Measurements from ENCODE around the gene MYEOV. TPM values are rescaled to one million over a fixed set of nuclear protein-coding genes. Genes with fewer than 3 reads are reported as not detected.
A peak's percentile ranks its signal among the peaks of the same experiment; 100 is the strongest.

Gene MYEOV
- total RNA-seq, 3 donors from 2014 or later = 2.8 to 7.5 (median 6.2) TPM

DNA sequence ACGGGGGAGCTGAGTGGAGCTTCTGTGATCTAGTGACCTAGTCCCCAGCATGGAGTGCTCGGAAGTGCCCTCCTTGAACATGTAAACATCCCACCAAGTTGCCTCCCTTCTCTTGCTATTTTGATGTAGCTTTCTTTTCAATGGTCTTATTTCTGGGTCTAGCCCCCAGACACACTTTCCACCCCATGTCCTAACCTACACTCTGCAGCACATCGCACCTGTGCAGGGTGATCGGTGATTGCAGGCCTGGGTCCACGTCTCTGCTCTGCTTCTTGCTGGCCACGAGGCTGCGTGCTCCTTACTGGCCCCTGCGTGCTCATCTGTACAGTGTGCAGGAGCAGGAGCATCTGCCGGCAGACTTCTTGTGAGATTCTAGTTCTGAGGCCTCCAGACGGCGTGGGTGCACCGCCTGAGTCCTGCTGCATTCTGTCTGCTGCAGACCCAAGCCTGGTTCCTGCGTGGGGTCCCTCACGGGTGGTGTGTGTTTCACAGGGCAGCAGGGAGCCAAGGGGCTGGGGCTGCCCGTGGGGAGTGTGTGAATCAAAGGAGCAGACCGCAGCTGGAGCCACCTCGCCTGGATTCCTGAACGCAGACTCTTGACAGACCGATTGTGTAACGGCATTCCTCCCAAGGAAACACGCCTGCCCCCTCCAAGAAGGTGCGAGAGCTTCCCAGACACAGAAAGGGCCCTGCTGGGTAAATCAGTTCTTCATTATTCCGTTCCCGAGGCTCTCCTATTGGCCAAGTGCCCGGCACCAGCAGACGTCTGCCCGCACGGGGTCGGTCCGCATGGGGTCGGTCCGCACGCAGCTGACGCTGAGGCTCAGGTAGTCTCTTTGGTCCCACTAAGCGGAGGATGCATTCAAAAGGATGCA is 44.4 kb upstream of the MYEOV start:
- intact Hi-C loops (cut with DNase I, micrococcal nuclease) = no loop called here
- ATAC-seq (no peak), DNase-seq (no peak)
- TF ChIP-seq, protein P1, sequence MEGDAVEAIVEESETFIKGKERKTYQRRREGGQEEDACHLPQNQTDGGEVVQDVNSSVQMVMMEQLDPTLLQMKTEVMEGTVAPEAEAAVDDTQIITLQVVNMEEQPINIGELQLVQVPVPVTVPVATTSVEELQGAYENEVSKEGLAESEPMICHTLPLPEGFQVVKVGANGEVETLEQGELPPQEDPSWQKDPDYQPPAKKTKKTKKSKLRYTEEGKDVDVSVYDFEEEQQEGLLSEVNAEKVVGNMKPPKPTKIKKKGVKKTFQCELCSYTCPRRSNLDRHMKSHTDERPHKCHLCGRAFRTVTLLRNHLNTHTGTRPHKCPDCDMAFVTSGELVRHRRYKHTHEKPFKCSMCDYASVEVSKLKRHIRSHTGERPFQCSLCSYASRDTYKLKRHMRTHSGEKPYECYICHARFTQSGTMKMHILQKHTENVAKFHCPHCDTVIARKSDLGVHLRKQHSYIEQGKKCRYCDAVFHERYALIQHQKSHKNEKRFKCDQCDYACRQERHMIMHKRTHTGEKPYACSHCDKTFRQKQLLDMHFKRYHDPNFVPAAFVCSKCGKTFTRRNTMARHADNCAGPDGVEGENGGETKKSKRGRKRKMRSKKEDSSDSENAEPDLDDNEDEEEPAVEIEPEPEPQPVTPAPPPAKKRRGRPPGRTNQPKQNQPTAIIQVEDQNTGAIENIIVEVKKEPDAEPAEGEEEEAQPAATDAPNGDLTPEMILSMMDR (IDR thresholded peaks at IDR 0.05) = no peak
- no peaks in the 10 kb centered on the region for H3K9me3 ChIP-seq
- no peaks in the 10 kb centered on the region for H3K36me3 ChIP-seq (ENCODE audit: low read depth)
- no peaks in the 10 kb centered on the region for H3K4me1 ChIP-seq (ENCODE audit: low read depth)
- no peak overlapping the region for H3K4me3 ChIP-seq

DNA sequence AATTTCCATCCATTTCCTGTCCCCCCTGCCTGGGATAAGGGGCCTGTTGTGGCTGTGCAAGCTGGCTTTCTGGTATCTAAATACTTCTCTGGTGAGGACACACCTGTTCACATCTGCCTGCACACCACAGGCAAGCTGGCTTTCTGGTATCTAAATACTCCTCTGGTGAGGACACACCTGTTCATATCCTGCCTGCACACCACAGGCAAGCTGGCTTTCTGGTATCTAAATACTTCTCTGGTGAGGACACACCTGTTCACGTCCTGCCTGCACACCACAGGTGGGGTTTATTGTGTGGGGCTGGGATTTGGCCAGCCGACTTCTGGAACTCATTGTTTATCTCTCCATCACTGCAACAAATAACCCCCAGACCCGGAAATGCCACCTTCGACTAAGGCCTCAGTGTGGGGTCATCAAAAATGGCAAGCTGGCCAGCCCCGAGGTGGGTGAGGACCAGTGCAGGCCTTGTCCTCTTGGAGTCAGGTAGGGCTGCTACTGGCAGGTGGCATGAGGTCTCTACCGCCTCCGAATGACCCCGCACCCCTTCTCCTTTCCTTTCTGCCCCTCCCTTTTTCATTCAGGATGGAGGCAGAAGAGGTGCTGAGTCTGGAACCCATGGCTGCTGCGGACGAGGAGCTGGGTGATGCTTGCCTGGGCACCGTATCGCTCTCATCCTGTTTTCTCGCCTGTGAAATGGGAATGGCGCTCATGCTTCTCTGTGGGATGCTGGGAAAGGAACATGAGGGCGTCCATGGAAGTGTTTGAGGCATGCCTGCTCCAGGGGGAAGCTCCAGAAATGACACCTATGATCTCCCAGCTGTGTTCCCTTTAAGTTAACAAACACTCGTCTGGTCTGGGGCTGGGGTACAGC is 43.5 kb upstream of the MYEOV start:
- no peaks in the 10 kb centered on the region for H3K4me1 ChIP-seq (ENCODE audit: low read depth)
- H3K9me3 ChIP-seq = no peaks in the 10 kb centered on the region
- no peak overlapping the region for H3K4me3 ChIP-seq
- TF ChIP-seq, protein P1 (IDR thresholded peaks at IDR 0.05) = no peak
- ATAC-seq (peak; percentile 72), DNase-seq (no peak)
- H3K36me3 ChIP-seq (ENCODE audit: low read depth) = no peaks in the 10 kb centered on the region
- intact Hi-C loops (cut with DNase I, micrococcal nuclease) = no loop called here

DNA sequence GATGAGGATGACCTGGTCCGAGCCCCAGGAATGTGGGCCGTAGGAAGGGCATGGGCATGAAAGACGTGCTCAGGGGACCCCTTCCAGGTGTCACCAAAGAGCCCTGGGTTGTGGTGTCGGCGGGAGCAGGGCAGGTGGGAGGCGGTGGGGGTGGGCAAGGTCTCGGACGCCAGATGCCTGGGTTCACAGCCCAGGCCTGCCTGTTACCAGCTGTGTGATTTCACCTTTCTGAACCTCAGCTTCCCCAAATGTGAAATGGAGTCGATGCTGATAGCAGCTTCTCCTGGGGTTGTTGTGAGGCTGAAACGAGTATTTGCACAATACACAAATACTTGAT is 42.9 kb upstream of the MYEOV start:
- no peak overlapping the region for H3K4me3 ChIP-seq
- ATAC-seq (no peak), DNase-seq (no peak)
- no peaks in the 10 kb centered on the region for H3K36me3 ChIP-seq (ENCODE audit: low read depth)
- no peaks in the 10 kb centered on the region for H3K4me1 ChIP-seq (ENCODE audit: low read depth)
- TF ChIP-seq, protein P1 (IDR thresholded peaks at IDR 0.05) = no peak
- H3K9me3 ChIP-seq = no peaks in the 10 kb centered on the region
- intact Hi-C loops (cut with DNase I, micrococcal nuclease) = no loop called here

DNA sequence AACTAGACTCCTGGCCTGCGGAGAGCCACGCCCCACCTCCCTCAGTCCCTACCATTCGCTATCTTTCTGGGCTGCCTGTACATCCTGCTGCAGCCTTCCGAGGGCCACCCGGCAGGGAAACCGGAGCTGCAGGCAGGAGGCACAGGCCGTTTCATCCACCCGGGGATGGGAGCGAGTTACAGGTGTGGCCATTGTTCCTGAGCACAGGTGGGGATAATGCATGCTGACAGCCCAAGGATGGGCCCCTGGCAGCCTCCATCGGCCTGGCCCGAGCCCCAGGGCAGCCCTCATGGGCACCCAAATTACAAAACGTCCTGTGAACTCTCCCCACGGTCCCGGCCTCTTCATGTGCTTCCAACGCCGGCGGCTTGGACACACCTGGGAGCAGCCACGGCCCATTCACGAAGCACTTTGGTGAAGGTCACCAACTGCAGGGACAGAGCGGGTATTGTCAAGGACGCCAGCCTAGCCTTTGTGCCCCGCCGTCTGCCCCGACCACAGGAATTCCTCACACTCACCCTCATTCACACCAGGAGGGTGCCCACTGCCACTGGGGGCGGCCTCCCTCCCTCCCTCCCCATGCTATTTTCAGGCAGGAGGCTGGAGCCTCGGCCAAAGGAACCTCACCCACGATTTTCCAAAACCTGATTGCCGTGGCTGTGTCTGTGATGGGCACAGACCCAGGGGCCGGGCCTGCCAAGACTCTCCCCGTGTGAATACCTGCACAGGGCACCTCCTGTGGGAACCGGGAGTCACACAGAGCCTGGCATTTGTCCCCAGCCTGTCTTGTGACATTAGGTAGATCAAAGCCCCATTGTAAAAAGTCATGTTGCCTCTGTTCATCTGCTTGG is 42.1 kb upstream of the MYEOV start:
- H3K9me3 ChIP-seq = no peaks in the 10 kb centered on the region
- intact Hi-C loops (cut with DNase I, micrococcal nuclease) = no loop called here
- no peaks in the 10 kb centered on the region for H3K4me1 ChIP-seq (ENCODE audit: low read depth)
- ATAC-seq (peak; percentile 72), DNase-seq (no peak)
- TF ChIP-seq, protein P1 (IDR thresholded peaks at IDR 0.05) = no peak
- no peak overlapping the region for H3K4me3 ChIP-seq
- no peaks in the 10 kb centered on the region for H3K36me3 ChIP-seq (ENCODE audit: low read depth)

DNA sequence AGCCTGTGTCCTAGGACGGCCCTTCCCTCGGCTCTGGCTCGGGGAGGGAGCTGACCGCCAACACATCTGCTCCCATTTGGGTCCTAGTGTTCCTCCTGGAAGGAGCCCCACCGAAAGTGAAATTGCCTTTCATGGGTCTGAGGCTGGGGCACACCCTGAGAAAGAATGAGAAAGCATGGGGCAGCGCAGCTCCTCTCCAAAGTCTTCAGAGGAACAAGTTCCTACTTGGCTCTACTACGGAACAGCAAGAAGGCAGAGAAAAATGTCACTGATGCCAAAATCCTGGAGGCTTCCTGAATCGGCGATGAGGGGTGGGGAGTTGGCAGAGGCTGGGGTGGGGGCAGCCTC is 41.5 kb upstream of the MYEOV start:
- no peaks in the 10 kb centered on the region for H3K4me1 ChIP-seq (ENCODE audit: low read depth)
- intact Hi-C loops (cut with DNase I, micrococcal nuclease) = no loop called here
- DNase-seq (no peak), ATAC-seq (no peak)
- H3K36me3 ChIP-seq (ENCODE audit: low read depth) = no peaks in the 10 kb centered on the region
- H3K9me3 ChIP-seq = no peaks in the 10 kb centered on the region
- no peak overlapping the region for H3K4me3 ChIP-seq
- TF ChIP-seq, protein P1 (IDR thresholded peaks at IDR 0.05) = no peak

Measured in mucosa of descending colon (tissue), 3 donors.